ENCODE results near the gene ABHD14A.

DNA sequence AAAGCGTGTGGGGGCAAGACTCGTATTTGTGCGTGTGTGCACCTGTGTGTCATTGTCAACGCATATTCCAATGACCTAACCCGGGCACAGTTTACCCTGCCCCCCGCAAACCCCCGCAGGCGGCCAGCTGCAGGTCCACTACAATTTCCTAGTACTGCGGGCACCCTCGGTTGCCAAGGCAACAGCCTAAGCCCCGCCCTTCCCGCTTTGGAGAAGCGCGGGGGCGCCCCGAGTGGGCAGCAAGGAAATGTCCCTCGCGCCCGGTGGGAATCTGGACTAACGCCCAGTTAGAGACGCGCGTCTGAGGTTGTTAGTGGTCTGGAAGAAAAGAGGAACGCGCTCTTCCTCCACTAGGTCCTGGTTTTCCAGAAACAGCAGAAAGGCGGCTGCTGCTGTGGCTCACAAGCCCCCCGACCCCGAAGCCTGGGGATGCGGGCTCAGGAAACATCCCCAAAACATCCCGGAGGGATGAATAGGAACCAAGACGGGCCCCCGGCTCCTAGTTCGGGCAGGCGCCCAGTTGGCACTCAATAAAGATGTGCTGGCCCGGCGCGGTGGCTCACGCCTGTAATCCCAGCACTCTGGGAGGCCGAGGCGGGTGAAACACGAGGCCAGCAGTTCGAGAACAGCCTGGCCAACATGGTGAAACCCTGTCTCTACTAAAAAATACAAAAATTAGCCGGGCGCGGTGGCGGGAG, 1.1 kb downstream of the ABHD14A start:
- TF ChIP-seq, protein P1, sequence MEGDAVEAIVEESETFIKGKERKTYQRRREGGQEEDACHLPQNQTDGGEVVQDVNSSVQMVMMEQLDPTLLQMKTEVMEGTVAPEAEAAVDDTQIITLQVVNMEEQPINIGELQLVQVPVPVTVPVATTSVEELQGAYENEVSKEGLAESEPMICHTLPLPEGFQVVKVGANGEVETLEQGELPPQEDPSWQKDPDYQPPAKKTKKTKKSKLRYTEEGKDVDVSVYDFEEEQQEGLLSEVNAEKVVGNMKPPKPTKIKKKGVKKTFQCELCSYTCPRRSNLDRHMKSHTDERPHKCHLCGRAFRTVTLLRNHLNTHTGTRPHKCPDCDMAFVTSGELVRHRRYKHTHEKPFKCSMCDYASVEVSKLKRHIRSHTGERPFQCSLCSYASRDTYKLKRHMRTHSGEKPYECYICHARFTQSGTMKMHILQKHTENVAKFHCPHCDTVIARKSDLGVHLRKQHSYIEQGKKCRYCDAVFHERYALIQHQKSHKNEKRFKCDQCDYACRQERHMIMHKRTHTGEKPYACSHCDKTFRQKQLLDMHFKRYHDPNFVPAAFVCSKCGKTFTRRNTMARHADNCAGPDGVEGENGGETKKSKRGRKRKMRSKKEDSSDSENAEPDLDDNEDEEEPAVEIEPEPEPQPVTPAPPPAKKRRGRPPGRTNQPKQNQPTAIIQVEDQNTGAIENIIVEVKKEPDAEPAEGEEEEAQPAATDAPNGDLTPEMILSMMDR (IDR thresholded peaks at IDR 0.05), result no peak
- TF ChIP-seq POLR2A (IDR thresholded peaks at IDR 0.05), result no peak
